Neuronal stem cell (in vitro differentiated cells): ENCODE results near the gene PKP3.

Source experiments
- DNase-seq: peaks from one replicate; pipeline ENCODE4 v3.0.0-alpha.2; 2013; ENCODE audit warnings: low spot score
- H2AFZ ChIP-seq: one replicate; pipeline ENCODE4 v1.6.1; 2013; ENCODE audit warnings: mild to moderate bottlenecking, low read length, inconsistent platforms
- H2AK5ac ChIP-seq: 2 replicates; pipeline ENCODE4 v1.6.1; 2013; ENCODE audit warnings: low read depth, mild to moderate bottlenecking, inconsistent platforms, low read length, moderate library complexity, mixed read lengths
- H2BK120ac ChIP-seq: 2 replicates; pipeline ENCODE4 v1.6.1; 2013; ENCODE audit warnings: low read depth, mild to moderate bottlenecking, inconsistent platforms, low read length, moderate library complexity, mixed read lengths
- H2BK12ac ChIP-seq: one replicate; pipeline ENCODE4 v1.6.1; 2013; ENCODE audit warnings: low read length, inconsistent platforms
- H2BK15ac ChIP-seq: 2 replicates; pipeline ENCODE4 v1.6.1; 2013; ENCODE audit warnings: mild to moderate bottlenecking, low read length, inconsistent platforms, mixed read lengths
- H2BK5ac ChIP-seq: one replicate; pipeline ENCODE4 v1.6.1; 2013; ENCODE audit warnings: inconsistent platforms, mild to moderate bottlenecking, low read length, moderate library complexity
- H3K14ac ChIP-seq: one replicate; pipeline ENCODE4 v1.6.1; 2013; ENCODE audit warnings: low read length, inconsistent platforms
- H3K18ac ChIP-seq: 2 replicates; pipeline ENCODE4 v1.6.1; 2013; ENCODE audit warnings: low read length, inconsistent platforms
- H3K23ac ChIP-seq: 2 replicates; pipeline ENCODE4 v1.6.1; 2013; ENCODE audit warnings: low read depth, mild to moderate bottlenecking, mixed read lengths, low read length, inconsistent platforms; ENCODE audit not compliant: poor library complexity
- H3K27ac ChIP-seq: replicated peaks from 3 replicates; pipeline ENCODE4 v1.5.1; 2013; ENCODE audit warnings: low read length, inconsistent platforms
- H3K27me3 ChIP-seq, 3 experiments: 2 replicates each; pipeline ENCODE4 v1.6.1; 2013; ENCODE audit warnings: low read length in 3 of 3, mild to moderate bottlenecking in 2 of 3, inconsistent platforms in 1 of 3, low read depth in 1 of 3, mixed read lengths in 1 of 3, moderate library complexity in 1 of 3; ENCODE audit not compliant: control insufficient read depth in 3 of 3, insufficient read depth in 3 of 3
- H3K36me3 ChIP-seq, 2 donors: replicated peaks in 1 of 2; 2 replicates each; pipeline ENCODE4 v1.6.1; 2013; ENCODE audit warnings: low read length in 2 of 2; ENCODE audit not compliant: control insufficient read depth in 2 of 2, insufficient read depth in 2 of 2
- H3K4ac ChIP-seq: 2 replicates; pipeline ENCODE4 v1.6.1; 2013; ENCODE audit warnings: inconsistent platforms, mild to moderate bottlenecking, low read length, moderate library complexity
- H3K4me1 ChIP-seq, 2 donors: 1 replicate in 1 of 2; 2 replicates in 1 of 2; pipeline ENCODE4 v1.6.1; 2013; ENCODE audit warnings: low read length in 2 of 2, low read depth in 1 of 2; ENCODE audit not compliant: control insufficient read depth in 2 of 2, insufficient read depth in 1 of 2
- H3K4me2 ChIP-seq: one replicate; pipeline ENCODE4 v1.6.1; 2013; ENCODE audit warnings: mild to moderate bottlenecking, low read length, inconsistent platforms; ENCODE audit not compliant: insufficient read depth, poor library complexity, severe bottlenecking
- H3K4me3 ChIP-seq, 2 donors: 2 replicates each; pipeline ENCODE4 v1.5.1; 2013; ENCODE audit warnings: low read length in 2 of 2, mild to moderate bottlenecking in 2 of 2, inconsistent platforms in 1 of 2, moderate library complexity in 1 of 2
- H3K79me1 ChIP-seq: one replicate; pipeline ENCODE4 v1.6.1; 2013; ENCODE audit warnings: low read depth, mild to moderate bottlenecking, inconsistent platforms, low read length, moderate library complexity
- H3K9ac ChIP-seq: one replicate; pipeline ENCODE4 v1.6.1; 2013; ENCODE audit warnings: mild to moderate bottlenecking, low read depth, low read length, inconsistent platforms; ENCODE audit not compliant: poor library complexity
- H3K9me3 ChIP-seq, 2 donors: replicated peaks in 1 of 2; 2 replicates each; pipeline versions ENCODE3 to v1.6.1; 2013; ENCODE audit warnings: low read length in 2 of 2, mild to moderate bottlenecking in 2 of 2, inconsistent platforms in 1 of 2, low read depth in 1 of 2, mixed read lengths in 1 of 2, moderate library complexity in 1 of 2; ENCODE audit not compliant: control insufficient read depth in 2 of 2, insufficient read depth in 1 of 2
- H4K8ac ChIP-seq: one replicate; pipeline ENCODE4 v1.6.1; 2013; ENCODE audit warnings: low read depth, mild to moderate bottlenecking, inconsistent platforms, low read length, moderate library complexity
- H4K91ac ChIP-seq: one replicate; pipeline ENCODE4 v1.6.1; 2013; ENCODE audit warnings: low read length, low read depth, mild to moderate bottlenecking, inconsistent platforms; ENCODE audit not compliant: poor library complexity
- whole genome bisulfite sequencing, 2 donors: extraction: QIAGEN DNeasy Blood & Tissue Kit; methylation state at CpG; one replicate each; pipeline ENCODE4 v1.1.7; 2013; ENCODE audit warnings: missing lambda C conversion rate in 2 of 2, mixed read lengths in 1 of 2; ENCODE audit not compliant: insufficient read length in 2 of 2, insufficient replicate concordance in 1 of 2; ENCODE audit errors: extremely low coverage in 2 of 2; 5-methylcytosine and 5-hydroxymethylcytosine counted together

The PKP3 gene

GRCh38 chr11:383431-383830, 10.6 kb upstream of the PKP3 start:
- H3K27ac ChIP-seq = no peak overlapping the region

GRCh38 chr11:384511-384910, 9.5 kb upstream of the PKP3 start:
- Histone ChIP-seq H2BK12ac (no peak overlapping the region), H3K4me2 (no peak overlapping the region), H3K9ac (no peak overlapping the region), H2BK5ac (no peak overlapping the region), H3K36me3 (peaks cover 12 to 32% of the 10 kb centered on the region in 2 donors), H4K91ac (no peak overlapping the region), H2AFZ (no peak overlapping the region), H3K27ac (no peak overlapping the region), H2AK5ac (no peak overlapping the region), H3K79me1 (peaks cover 6% of the 10 kb centered on the region), H3K4me1 (no peaks in the 10 kb centered on the region), H3K18ac (no peak overlapping the region), H3K9me3 (peaks cover 12 to 18% of the 10 kb centered on the region in 2 donors), H3K14ac (no peak overlapping the region), H3K4ac (no peak overlapping the region), H2BK15ac (no peak overlapping the region), H3K23ac (peak overlapping the region; percentile 43), H3K4me3 (peak overlapping the region in 1 of 2 donors; percentile 34), H3K27me3 (peaks cover 0 to 6% (median 0%) of the 10 kb centered on the region in 3 experiments), H4K8ac (peak overlapping the region; percentile 82), H2BK120ac (no peak overlapping the region)
- no peak for DNase-seq
- no CpG with 5 or more reads among the region's 16 CpGs for WGBS, 2 donors

More at GRCh38 chr11:383431-383830, 10.6 kb upstream of the PKP3 start:
- no peak overlapping the region for H3K14ac ChIP-seq
- peaks cover 12 to 18% of the 10 kb centered on the region in 2 donors for H3K9me3 ChIP-seq
- no peak overlapping the region for H3K23ac ChIP-seq
- no peak overlapping the region for H2AFZ ChIP-seq
- H4K91ac ChIP-seq = no peak overlapping the region
- H3K9ac ChIP-seq = no peak overlapping the region
- peaks cover 8% of the 10 kb centered on the region for H3K79me1 ChIP-seq
- no peak overlapping the region for H3K18ac ChIP-seq
- H2AK5ac ChIP-seq = no peak overlapping the region
- no peak overlapping the region for H2BK5ac ChIP-seq
- no peak for DNase-seq
- no peak overlapping the region for H3K4ac ChIP-seq
- H3K4me1 ChIP-seq = no peaks in the 10 kb centered on the region
- peaks cover 14 to 43% of the 10 kb centered on the region in 2 donors for H3K36me3 ChIP-seq
- H4K8ac ChIP-seq = no peak overlapping the region
- no peak overlapping the region for H3K4me2 ChIP-seq
- H3K4me3 ChIP-seq = no peak overlapping the region
- H2BK12ac ChIP-seq = no peak overlapping the region
- no peak overlapping the region for H2BK15ac ChIP-seq
- H2BK120ac ChIP-seq = no peak overlapping the region
- WGBS, 2 donors = no CpG with 5 or more reads among the region's 14 CpGs
- H3K27me3 ChIP-seq = peaks cover 0 to 6% (median 0%) of the 10 kb centered on the region in 3 experiments

- H3K9ac ChIP-seq = no peak overlapping the region
- H2BK120ac ChIP-seq = no peak overlapping the region
- H3K79me1 ChIP-seq = no peaks in the 10 kb centered on the region
- H3K14ac ChIP-seq = peak overlapping the region; percentile 25
- no peak overlapping the region for H3K4me2 ChIP-seq
- peaks cover 12 to 18% of the 10 kb centered on the region in 2 donors for H3K9me3 ChIP-seq
- H3K23ac ChIP-seq = peak overlapping the region; percentile 80
- peak overlapping the region; percentile 73 for H2BK12ac ChIP-seq
- H3K27ac ChIP-seq = no peak overlapping the region
- peak overlapping the region; percentile 48 for H3K18ac ChIP-seq
- H3K4me3 ChIP-seq = peak overlapping the region in 1 of 2 donors; percentile 9
- no peaks in the 10 kb centered on the region for H3K4me1 ChIP-seq
- H3K36me3 ChIP-seq = peaks cover 6 to 20% of the 10 kb centered on the region in 2 donors
- H4K91ac ChIP-seq = peak overlapping the region; percentile 89
- H2BK5ac ChIP-seq = peak overlapping the region; percentile 53
- H2AFZ ChIP-seq = no peak overlapping the region
- H2AK5ac ChIP-seq = no peak overlapping the region
- H4K8ac ChIP-seq = no peak overlapping the region
- WGBS, 2 donors = no CpG with 5 or more reads among the region's 19 CpGs
- H3K4ac ChIP-seq = no peak overlapping the region
- H2BK15ac ChIP-seq = no peak overlapping the region
- peaks cover 0 to 10% (median 0%) of the 10 kb centered on the region in 3 experiments for H3K27me3 ChIP-seq
- no peak for DNase-seq
These were observed 8.2 kb upstream of the PKP3 start for GRCh38 chr11:385594-386351.

GRCh38 chr11:386483-386882, 7.5 kb upstream of the PKP3 start:
- H3K9ac ChIP-seq = no peak overlapping the region
- no peak overlapping the region for H2BK120ac ChIP-seq
- H3K27ac ChIP-seq = no peak overlapping the region
- no peak overlapping the region for H4K8ac ChIP-seq
- no peak overlapping the region for H3K4ac ChIP-seq
- H2AK5ac ChIP-seq = no peak overlapping the region
- no CpG with 5 or more reads among the region's 6 CpGs for WGBS, 2 donors
- no peak overlapping the region for H3K4me2 ChIP-seq
- peaks cover 12 to 18% of the 10 kb centered on the region in 2 donors for H3K9me3 ChIP-seq
- H3K23ac ChIP-seq = no peak overlapping the region
- H2BK12ac ChIP-seq = no peak overlapping the region
- peak overlapping the region; percentile 89 for H4K91ac ChIP-seq
- no peak overlapping the region for H2BK15ac ChIP-seq
- H2BK5ac ChIP-seq = no peak overlapping the region
- H3K4me1 ChIP-seq = no peaks in the 10 kb centered on the region
- no peaks in the 10 kb centered on the region for H3K79me1 ChIP-seq
- peaks cover 6 to 16% of the 10 kb centered on the region in 2 donors for H3K36me3 ChIP-seq
- no peak overlapping the region for H3K14ac ChIP-seq
- DNase-seq = no peak
- H2AFZ ChIP-seq = no peak overlapping the region
- peaks cover 0 to 10% (median 0%) of the 10 kb centered on the region in 3 experiments for H3K27me3 ChIP-seq
- no peak overlapping the region for H3K18ac ChIP-seq
- H3K4me3 ChIP-seq = no peak overlapping the region
